Activated CD8-positive, alpha-beta T cell treated with anti-CD3 and anti-CD28 coated beads for 36 hours (primary cell): Measurements from ENCODE around the gene C1QTNF9. TPM values are rescaled to one million over a fixed set of nuclear protein-coding genes. Genes with fewer than 3 reads are reported as not detected.
A peak's percentile ranks its signal among the peaks of the same experiment; 100 is the strongest.
"Not testable (repeated sequence)": the region's sequence is repeated elsewhere in the genome, so short reads cannot be mapped to it uniquely, and the experiment has no call there.

Source experiments
- ATAC-seq: fragments of 200-7000 bp; cut with Tn5 transposase; one replicate; pipeline ENCODE4 v1.10.0; 2021; ENCODE audit warnings: mild to moderate bottlenecking, moderate library complexity
- CTCF ChIA-PET: fragments of 350-600 bp; sonication (Branson Sonifier 250); formaldehyde crosslinking; loops from one replicate; lab custom pipeline; 2021; ENCODE audit warnings: antibody characterized with exemption; lab: Charles Lee
- POLR2A ChIA-PET: fragments of 350-600 bp; sonication (Branson Sonifier 250); formaldehyde crosslinking; loops from one replicate; lab custom pipeline; 2021; ENCODE audit warnings: antibody characterized with exemption; lab: Charles Lee
- DNase-seq: peaks from one replicate; pipeline ENCODE4 v3.0.0-alpha.2; 2020
- H3K27ac Mint-ChIP-seq: one replicate; pipeline ENCODE4 v1.8.0; 2021; ENCODE audit warnings: mild to moderate bottlenecking, mixed read lengths
- H3K27me3 Mint-ChIP-seq: one replicate; pipeline ENCODE4 v1.8.0; 2021; ENCODE audit warnings: mixed read lengths
- H3K36me3 Mint-ChIP-seq: one replicate; pipeline ENCODE4 v1.8.0; 2021; ENCODE audit warnings: low read depth, mixed read lengths
- H3K4me1 Mint-ChIP-seq: one replicate; pipeline ENCODE4 v1.8.0; 2021; ENCODE audit warnings: low read depth, mixed read lengths
- H3K4me3 Mint-ChIP-seq: one replicate; pipeline ENCODE4 v1.8.0; 2021; ENCODE audit warnings: mild to moderate bottlenecking, moderate library complexity, mixed read lengths
- H3K9me3 Mint-ChIP-seq: one replicate; pipeline ENCODE4 v1.8.0; 2021; ENCODE audit warnings: mixed read lengths
- CTCF ChIP-seq: fragments of 200-600 bp; IDR thresholded peaks from one replicate; pipeline ENCODE4 v1.8.0; 2022; ENCODE audit warnings: antibody characterized with exemption, mild to moderate bottlenecking
- intact Hi-C: fragments of 100-400 bp; cut with micrococcal nuclease; formaldehyde crosslinking; loops from one replicate; pipeline ENCODE4 v1.10.0; 2022
- total RNA-seq, 2 experiments: library from RNA; stranded (reverse); gene quantifications; one replicate each; pipeline ENCODE4 v1.2.3, GENCODE V29; 2021

The C1QTNF9 gene
- total RNA-seq, 2 experiments from 2014 or later = not detected

DNA sequence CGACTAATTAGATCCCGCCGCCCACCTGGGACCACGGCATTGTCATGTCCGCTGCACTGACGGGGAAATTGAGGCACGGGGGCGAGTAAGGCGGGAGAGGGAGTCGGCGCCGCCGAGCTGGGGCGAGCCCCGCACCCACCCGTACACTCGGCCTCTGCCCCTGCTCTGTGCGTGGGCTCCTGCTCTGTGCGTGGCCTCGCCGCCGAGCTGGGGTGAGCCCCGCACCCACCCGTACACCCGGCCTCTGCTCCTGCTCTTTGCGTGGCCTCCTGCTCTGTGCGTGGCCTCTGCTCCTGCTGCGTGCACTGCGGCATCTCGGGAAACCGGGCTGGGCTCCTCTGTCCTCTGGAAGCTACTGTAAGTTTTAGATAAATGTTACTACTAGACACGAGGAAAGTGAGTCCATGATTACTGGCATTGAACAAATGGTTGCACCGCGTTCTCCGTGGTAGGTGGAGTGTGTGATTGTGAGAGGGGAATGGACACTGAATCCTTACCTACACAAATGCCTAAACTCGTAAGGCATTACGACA, 826 bp upstream of the C1QTNF9 start:
- no peak overlapping the region for H3K4me3 Mint-ChIP-seq
- CTCF ChIA-PET = no interaction called here
- intact Hi-C loops = no loop called here

DNA sequence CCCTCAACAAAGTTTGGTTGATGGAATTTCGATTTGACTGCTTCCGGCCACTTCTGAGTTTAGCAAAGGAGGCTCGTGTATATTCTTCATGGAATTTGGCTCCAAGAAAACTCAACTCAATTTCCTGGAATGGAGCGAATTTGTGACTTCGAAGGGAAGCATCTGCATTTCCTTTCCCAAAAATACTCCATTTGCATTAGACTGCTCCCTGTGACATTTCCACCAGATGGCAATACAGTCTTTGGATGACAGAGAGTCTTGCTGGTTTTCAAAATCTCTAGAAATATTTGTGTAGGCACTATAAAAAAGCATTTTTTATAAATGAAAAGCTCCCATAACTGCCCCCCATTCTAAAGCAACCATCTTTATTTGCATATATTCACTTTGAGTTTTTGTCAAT, 4.1 kb downstream of the C1QTNF9 start:
- intact Hi-C loops = no loop called here
- ATAC-seq = no peak
- POLR2A ChIA-PET = no interaction called here
- CTCF ChIA-PET = interaction anchor here (1.2 kb wide), 2 partner anchors 243 to 293 kb away, joined by 3 read pairs; no protein-coding TSS in a partner anchor
- Mint-ChIP-seq H3K9me3 (no peaks in the 10 kb centered on the region), H3K27ac (no peak overlapping the region), H3K27me3 (no peaks in the 10 kb centered on the region), H3K36me3 (no peaks in the 10 kb centered on the region), H3K4me3 (no peak overlapping the region), H3K4me1 (no peaks in the 10 kb centered on the region)
- DNase-seq = no peak
- TF ChIP-seq CTCF = no peak

More for the DNA sequence above, 826 bp upstream of the C1QTNF9 start:
- no peak for DNase-seq
- Mint-ChIP-seq H3K27ac (no peak overlapping the region), H3K9me3 (no peaks in the 10 kb centered on the region), H3K36me3 (peaks cover 13% of the 10 kb centered on the region), H3K27me3 (no peaks in the 10 kb centered on the region), H3K4me1 (no peaks in the 10 kb centered on the region)
- TF ChIP-seq CTCF = no peak
- no peak for ATAC-seq
- POLR2A ChIA-PET = no interaction called here

DNA sequence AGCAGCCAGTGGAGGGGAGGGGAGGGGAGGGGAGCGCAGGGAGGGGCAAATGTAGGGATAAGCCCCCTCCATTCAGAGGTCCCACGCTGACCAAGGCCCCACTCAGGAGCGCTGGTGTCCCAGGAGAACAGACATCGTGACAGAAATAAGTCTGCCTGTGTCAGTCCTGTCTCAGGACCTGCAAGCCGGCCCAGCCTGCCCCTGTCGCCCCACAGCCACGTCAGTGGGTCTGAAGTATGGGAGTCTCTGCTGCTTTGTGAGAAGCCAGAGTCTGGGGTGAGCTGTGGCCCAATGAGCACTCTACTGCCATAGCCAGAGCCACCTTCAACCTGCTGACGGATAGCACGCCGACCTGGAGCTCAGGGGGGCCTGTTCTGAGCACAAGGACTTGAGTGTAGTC, 8.5 kb downstream of the C1QTNF9 start:
- H3K9me3 Mint-ChIP-seq, ATAC-seq, H3K4me3 Mint-ChIP-seq, H3K4me1 Mint-ChIP-seq, H3K27ac Mint-ChIP-seq, POLR2A ChIA-PET, CTCF ChIA-PET, intact Hi-C loops, H3K27me3 Mint-ChIP-seq, H3K36me3 Mint-ChIP-seq, DNase-seq: not testable (repeated sequence)

DNA sequence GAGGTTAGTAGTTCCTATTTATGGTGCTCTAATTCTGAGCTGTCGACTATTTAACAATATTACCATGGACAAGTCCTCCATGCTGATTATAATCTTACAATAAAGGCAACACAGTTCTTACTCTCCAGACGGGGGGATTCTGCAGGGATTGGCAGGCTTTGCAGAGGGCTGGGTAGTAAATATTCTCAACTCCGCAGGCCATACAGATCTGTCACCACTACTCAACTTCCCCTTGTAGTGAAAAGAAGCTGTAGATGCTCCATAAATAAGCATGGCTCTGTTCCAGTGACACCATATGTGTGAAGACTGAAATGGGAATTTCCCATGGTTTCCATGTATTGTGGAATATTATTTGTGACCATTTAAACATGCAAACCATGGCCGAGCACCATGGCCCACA, 9.5 kb downstream of the C1QTNF9 start:
- H3K4me3 Mint-ChIP-seq, H3K27me3 Mint-ChIP-seq, DNase-seq, intact Hi-C loops, POLR2A ChIA-PET, H3K27ac Mint-ChIP-seq, ATAC-seq, H3K36me3 Mint-ChIP-seq, H3K9me3 Mint-ChIP-seq, CTCF ChIA-PET, H3K4me1 Mint-ChIP-seq: not testable (repeated sequence)

DNA sequence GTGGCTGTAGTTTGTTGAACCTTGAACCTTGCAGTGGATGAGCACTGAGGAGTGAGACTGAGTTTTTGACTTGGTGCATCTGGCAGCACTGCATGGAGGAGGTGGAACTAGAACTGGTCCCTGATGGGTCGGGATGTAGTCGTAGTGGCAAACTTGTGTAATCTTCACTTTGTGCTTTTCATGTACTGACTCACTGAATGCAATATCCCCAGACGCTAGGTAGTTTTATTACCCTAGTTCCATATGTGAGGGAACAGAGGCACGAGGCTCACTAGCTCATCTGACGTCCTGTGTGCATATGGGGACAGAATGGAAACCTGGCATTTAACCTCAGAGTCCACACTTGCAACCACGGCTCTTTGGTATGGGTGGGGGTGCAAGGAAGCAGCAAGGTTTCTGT, 10.3 kb downstream of the C1QTNF9 start:
- H3K36me3 Mint-ChIP-seq, H3K4me1 Mint-ChIP-seq, H3K9me3 Mint-ChIP-seq, H3K27me3 Mint-ChIP-seq, CTCF ChIA-PET, H3K27ac Mint-ChIP-seq, ATAC-seq, H3K4me3 Mint-ChIP-seq, DNase-seq: not testable (repeated sequence)
- POLR2A ChIA-PET = interaction anchor here (0.7 kb wide), 1 partner anchor 53 kb away, joined by 3 read pairs; no protein-coding TSS in a partner anchor
- intact Hi-C loops = loop anchor here (5.0 kb wide), 1 partner anchor 427 kb away; no protein-coding TSS in a partner anchor

DNA sequence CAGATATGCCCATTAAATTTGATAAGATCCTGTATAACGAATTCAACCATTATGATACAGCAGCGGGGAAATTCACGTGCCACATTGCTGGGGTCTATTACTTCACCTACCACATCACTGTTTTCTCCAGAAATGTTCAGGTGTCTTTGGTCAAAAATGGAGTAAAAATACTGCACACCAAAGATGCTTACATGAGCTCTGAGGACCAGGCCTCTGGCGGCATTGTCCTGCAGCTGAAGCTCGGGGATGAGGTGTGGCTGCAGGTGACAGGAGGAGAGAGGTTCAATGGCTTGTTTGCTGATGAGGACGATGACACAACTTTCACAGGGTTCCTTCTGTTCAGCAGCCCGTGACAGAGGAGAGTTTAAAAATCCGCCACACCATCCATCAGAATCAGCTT, 12.0 kb downstream of the C1QTNF9 start:
- H3K36me3 Mint-ChIP-seq, DNase-seq, H3K9me3 Mint-ChIP-seq, POLR2A ChIA-PET, H3K4me1 Mint-ChIP-seq, CTCF ChIA-PET, H3K4me3 Mint-ChIP-seq, ATAC-seq, H3K27ac Mint-ChIP-seq: not testable (repeated sequence)
- peaks cover 17% of the 10 kb centered on the region for H3K27me3 Mint-ChIP-seq
- intact Hi-C loops = loop anchor here (5.0 kb wide), 1 partner anchor 429 kb away; no protein-coding TSS in a partner anchor

DNA sequence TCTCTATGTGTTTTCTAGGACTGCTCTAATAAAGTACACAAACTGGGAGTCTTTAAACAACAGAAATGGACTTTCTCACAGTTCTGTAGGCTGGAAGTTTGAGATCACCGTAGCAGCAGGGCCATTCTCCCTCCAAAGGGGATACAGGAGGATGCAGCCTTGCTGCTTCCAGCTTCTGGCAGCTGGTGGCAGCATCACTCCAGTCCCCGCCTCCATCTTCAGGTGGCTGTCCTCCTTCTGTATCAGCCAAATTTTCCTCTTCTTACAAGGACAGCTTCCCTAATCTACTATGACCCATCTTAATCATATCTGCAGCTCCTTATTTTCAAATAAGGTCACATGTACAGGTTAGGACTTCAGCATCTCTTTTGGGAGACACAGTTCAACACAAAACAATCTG, 13.1 kb downstream of the C1QTNF9 start:
- peak; percentile 39 for ATAC-seq
- intact Hi-C loops = loop anchor here (5.0 kb wide), 1 partner anchor 430 kb away; no protein-coding TSS in a partner anchor
- H3K4me3 Mint-ChIP-seq, DNase-seq, POLR2A ChIA-PET, H3K36me3 Mint-ChIP-seq, H3K4me1 Mint-ChIP-seq, H3K9me3 Mint-ChIP-seq, CTCF ChIA-PET, H3K27ac Mint-ChIP-seq: not testable (repeated sequence)
- H3K27me3 Mint-ChIP-seq = peaks cover 24% of the 10 kb centered on the region
